Stromal cell of bone marrow (primary cell): ENCODE results near the gene MTCH2.
A peak's percentile ranks its signal among the peaks of the same experiment; 100 is the strongest.
"Not testable (repeated sequence)": the region's sequence is repeated elsewhere in the genome, so short reads cannot be mapped to it uniquely, and the experiment has no call there.

Experiments
- DNase-seq: peaks from one replicate; pipeline ENCODE4 v3.0.0-alpha.2; 2012; ENCODE audit warnings: low read depth

The MTCH2 gene

DNA sequence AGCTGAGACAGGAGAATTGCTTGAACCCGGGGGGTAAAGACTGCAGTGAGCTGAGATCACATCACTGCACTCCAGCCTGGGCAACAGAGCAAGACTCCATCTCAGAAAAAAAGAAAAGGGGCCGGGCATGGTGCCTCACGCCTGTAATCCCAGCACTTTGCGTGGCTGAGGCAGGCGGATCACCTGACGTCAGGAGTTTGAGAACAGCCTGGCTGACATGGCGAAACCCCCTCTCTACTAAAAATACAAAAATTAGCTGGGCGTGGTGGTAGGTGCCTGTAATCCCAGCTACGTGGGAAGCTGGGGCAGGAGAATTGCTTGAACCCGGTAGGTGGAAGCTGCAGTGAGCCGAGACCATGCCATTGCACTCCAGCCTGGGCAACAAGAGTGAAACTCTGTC, 6.0 kb downstream of the MTCH2 start:
- not testable (repeated sequence) for DNase-seq

DNA sequence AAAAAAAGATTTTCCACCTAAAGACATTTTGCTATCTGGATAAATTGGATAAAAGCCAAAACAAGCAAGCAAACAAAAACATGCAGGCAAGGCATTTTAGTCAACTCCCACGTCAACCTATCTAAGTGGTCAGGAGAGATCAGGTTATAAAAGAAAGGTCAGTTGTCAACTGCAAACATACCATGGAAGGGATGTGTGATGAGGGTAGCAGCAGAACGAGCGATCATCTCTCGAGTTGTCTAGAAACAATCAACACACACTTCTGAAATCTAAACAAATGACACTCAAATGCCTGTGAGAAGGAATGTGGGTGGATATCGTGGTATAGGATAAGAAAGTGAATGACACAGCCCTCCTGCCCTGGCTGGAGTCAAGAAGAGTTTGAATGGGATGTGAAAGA, 10.9 kb downstream of the MTCH2 start:
- DNase-seq, result no peak

DNA sequence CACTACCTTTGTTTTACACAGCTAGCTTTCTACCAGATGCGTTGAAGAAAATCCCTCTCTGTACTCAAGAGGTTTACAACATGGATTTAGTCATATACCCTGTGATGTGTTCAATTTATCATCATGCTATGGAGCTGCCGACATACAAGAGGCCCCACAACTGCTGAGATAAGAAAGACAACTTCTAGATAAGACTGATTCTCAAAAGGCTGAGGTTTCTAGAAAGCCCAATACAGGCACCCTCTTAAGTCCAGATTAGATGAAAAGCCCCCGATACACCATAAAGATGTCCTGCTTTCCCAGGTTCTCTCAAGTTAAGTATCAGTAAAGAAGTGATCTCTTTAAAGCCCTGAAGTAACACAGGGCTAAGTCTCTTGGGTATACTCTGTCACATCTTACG, 14.3 kb downstream of the MTCH2 start:
- no peak for DNase-seq

DNA sequence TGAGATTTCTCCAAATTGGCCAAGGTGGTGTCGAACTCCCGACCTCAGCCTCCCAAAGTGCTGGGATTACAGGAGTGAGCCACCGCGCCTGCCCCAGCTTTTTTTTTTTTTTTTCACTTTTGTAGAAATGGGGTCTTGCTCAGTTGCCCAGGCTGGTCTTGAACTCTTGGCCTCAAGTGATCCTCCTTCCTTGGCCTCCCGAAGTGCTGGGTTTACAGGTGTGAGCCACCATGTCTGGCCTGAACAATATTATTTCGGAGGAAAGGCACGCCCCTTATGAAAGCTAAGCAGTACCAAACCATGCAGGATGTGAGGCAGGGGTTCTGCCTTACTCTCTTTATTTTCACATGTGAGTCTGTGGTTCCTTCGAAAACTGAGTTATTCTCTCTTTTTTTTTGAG, 16.1 kb downstream of the MTCH2 start:
- DNase-seq, result no peak

DNA sequence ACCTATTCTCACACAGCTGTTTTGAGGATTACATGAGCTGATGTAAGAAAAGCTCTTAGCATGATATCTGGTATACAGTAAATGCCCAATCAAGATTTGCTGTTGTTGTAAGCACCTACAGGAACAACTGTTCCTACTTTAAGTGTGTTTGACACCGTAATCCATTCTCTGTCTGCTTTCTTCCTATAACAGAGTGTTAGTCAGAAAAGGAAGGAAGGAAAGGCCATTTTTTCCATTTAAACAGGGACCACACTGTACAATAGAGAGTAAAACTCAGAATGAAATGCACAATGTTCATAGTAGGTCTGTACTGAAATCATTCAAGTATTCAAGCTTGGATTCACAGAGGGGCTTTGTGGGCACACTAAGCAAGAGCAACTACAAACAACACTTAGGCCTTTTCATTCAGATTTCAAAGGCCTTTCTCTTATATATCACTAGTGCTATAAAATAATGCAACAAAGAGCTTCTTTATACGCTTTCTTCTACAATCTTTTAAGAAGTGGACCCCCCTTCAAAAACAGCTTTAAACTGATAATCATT, 21.5 kb downstream of the MTCH2 start:
- no peak for DNase-seq

DNA sequence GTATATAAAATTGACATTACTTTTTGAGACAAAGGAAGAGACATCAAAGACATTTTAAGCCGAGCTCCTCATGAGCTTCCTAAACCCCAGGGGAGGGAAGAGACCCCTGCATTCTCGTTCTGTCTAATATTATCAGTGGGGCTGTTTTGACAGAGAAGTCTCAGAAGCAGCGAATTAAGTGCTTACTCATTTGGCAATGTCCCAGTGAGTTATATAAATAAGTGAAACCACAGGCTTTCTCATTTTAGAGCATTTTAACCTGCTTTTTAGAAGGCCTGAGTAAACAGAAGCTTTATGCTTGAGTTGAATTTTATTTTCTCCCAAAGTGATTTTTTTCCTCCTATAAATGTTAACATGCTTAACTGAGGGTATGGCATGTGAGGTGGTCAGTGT, 24.9 kb downstream of the MTCH2 start:
- peak; percentile 64 for DNase-seq

DNA sequence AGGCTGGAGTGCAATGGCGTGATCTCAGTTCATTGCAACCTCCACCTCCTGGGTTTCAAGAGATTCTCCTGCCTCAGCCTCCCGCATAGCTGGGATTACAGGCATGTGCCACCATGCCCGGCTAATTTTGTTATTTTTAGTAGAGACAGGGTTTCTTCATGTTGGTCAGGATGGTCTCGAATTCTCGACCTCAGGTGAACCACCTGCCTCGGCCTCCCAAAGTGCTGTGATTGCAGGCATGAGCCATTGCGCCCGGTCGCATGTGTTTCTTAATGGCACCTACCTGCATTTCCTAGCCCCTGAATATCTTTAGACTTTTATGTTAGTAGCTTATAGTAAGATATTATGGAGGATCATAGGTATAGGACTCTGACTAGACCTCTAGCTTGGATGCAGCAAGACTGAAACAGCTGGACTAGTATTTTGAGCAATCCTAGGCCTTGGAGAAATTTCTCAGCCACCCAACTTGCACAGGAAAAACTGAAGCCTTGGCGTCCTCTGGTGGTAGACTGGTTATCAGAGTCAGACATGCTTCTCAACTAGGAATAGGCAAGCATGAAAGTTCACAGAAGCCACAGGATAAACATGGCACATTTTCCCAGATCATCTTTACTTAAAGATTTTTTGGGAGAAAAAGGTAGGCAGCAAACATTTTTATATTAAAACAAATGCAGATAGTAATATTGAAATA, 25.5 kb downstream of the MTCH2 start:
- DNase-seq, result peak; percentile 78

DNA sequence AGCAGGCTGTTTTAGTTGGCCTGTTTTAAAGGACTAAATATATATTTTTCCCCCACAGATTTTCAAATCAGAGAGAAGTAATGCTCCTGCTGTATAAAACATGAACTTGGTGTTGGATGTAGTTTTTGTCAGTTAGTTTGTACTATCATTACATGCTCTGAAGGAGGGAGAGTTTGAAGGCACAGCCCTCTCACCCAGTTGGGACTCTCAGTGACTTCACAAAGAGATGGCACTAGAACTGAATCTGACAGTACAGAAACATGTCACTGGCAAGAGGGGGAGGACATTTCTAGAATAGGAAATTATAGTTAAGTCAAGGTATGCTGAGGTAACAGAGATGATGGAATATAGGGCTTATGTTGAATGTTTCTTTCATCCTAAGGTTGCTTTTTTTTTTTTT, 27.1 kb downstream of the MTCH2 start:
- no peak for DNase-seq

DNA sequence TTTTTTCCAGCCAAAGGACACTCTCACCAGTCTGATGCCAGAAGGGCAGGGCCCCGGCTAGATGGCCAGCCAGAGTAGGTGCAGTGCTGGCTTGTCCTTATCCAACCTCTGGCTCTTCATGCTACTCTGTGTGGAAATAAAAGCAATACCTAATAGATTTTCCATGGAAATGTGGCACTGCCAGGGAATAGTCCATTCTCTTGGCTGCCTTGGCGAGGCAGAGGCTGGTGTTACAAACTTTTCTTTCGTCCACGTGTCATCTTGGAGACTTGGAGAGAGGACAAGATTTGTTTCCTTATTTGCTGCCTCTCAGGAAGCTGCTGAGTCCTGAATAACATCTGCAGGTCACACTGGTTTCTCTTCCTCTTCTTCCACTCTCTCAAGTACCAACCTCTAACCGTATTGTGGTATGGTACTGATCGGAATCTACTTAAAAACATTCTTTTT, 31.0 kb downstream of the MTCH2 start:
- DNase-seq, result no peak

DNA sequence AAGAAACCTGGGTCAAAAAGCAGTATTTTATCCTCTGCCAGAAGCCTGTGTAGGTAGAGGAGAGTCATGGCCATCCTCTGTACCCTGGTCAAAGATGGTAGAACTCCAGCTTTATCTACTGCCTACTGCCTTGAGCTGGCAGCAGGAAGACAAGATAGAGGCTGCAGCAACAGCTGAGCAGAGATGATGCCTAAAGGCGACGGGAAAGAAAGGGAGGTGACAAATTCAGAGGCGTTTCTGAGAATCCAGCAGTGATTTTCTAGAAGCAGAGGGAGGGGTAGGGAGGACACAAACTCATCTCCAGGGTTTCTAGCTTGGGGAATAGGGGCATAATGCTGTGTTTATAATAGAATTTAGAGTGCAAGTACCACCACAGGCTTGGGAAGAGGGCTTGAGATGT, 32.7 kb downstream of the MTCH2 start:
- no peak for DNase-seq

DNA sequence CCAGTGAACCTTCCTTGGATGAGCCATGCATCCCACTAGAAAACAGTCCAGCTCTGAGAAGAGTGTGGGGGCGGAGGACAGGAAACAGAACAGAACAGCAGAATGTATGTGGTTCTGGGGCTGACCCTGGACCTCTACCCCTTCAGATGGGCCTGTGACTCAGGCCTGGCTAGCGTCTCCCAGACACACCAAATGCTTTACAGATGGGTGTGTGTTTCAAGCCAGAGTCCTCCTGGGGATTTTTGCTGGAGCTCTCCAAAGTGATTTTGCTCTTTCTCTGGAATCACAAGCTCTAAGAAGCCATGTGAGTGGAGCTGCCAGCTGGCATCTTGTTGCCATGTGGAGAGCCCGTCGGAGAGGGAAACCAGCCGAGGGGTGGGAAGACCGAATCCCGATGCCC, 35.0 kb downstream of the MTCH2 start:
- DNase-seq, result peak; percentile 98

DNA sequence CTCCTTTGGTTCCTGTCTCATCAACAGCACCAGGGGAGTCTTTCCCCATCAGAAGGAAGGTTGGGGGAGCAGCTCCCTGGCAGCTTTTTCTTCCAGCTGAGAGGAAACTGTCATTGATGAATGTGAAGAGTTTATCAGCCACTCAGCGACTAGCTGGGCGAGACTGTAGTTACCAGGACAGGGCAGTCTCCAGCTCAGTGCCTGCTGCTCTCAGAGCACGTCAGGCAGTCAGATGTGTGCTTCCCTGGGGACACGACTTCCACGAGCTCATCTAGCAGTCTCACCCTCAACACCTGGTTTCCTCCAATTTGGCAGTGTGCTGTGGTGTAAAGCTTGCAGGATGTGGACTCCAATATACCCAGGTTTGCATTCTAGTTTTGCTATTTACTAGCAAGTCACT, 35.6 kb downstream of the MTCH2 start:
- peak; percentile 28 for DNase-seq

DNA sequence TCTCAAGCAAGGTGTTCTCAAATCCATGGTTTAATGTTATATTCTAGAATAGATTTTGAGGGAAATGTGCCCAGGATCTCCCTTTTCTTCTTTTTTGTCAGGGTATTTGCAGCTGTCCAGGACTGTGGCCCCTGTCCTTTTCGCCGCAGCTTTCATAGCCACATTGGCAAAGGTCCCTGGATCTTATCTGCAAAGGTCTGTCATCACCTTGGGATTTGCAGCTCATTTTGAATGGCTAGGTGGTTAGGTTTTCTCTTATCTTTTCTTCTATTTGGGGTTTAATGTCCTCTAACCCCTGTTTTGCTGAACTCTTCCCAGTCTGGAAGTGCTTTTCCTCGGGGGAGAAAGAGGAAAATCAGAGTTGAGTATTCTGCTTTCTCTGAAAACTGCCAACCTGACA, 36.4 kb downstream of the MTCH2 start:
- no peak for DNase-seq

DNA sequence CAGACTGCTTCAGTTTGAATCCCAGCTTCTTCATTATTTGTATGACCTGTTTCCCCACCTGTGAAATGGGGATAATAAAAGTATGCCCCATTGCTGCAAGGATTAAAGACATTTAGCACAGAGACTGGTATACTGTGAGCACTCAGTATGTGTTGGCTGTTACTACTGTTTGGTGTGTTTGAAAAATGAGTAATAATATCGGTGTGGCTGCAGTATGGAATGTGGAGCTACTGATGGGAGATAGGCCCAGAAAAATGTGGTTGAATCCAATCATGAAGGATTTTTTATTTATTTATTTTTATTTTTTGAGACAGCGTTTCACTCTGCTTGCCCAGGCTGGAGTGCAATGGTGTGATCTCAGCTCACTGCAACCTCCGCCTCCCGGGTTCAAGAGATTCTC, 39.1 kb downstream of the MTCH2 start:
- no peak for DNase-seq

DNA sequence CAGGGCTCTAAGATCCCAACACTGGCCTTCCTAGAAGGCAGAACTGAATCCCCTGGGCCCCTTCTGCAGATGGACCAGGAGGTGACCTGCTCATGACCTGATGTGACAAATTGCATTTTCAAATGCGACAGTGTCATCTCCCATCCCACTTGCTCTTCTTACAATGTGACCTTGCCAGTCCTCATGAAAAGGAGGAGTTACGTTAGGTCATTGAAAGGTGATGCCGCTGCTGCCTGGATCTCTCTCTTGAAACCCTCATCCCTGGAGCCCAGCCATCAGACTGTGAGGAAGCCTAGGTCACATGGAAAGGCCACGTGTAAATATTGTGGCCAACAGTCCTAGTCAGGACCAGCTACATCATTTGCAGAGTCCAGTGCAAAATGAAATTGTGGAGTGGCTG, 42.5 kb downstream of the MTCH2 start:
- DNase-seq, result no peak

DNA sequence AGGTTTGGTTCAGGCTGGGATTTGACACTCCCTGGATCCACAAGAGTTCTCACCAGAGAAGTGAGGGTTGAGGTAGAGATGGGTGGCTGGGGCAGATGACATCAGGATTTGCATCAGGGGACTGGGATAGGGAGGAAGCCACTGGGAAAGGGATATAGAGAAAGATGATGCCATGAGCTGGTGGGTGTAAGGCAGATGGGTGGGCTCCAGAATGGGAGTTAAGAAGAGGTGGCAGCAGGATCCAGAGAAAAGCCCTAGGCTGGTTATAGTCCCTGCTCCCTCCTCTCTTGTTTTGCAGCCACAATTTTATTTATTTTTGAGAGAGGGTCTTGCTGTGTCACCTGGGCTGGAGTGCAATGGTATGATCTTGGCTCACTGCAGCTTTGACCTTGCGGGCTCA, 46.4 kb downstream of the MTCH2 start:
- no peak for DNase-seq

DNA sequence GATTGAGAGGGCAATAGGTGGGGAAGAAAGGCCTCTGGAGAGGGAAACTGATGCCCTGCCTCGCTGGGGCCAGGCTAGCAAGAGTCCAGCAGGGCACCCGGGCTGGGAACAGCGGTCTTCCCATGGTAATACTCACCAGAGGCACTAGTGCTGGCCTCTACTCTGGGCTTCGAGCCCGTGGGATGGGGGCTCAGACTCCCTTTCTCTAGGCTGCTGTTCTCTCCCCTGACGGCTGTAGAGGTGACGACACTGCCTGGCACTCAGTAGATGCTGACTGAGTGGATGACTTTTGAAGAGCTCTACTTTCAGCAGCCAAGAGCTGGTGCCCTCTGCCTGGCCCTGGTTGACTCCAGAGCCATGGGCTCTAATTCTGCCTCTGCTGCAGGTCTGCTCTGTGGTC, 47.3 kb downstream of the MTCH2 start:
- DNase-seq, result no peak

DNA sequence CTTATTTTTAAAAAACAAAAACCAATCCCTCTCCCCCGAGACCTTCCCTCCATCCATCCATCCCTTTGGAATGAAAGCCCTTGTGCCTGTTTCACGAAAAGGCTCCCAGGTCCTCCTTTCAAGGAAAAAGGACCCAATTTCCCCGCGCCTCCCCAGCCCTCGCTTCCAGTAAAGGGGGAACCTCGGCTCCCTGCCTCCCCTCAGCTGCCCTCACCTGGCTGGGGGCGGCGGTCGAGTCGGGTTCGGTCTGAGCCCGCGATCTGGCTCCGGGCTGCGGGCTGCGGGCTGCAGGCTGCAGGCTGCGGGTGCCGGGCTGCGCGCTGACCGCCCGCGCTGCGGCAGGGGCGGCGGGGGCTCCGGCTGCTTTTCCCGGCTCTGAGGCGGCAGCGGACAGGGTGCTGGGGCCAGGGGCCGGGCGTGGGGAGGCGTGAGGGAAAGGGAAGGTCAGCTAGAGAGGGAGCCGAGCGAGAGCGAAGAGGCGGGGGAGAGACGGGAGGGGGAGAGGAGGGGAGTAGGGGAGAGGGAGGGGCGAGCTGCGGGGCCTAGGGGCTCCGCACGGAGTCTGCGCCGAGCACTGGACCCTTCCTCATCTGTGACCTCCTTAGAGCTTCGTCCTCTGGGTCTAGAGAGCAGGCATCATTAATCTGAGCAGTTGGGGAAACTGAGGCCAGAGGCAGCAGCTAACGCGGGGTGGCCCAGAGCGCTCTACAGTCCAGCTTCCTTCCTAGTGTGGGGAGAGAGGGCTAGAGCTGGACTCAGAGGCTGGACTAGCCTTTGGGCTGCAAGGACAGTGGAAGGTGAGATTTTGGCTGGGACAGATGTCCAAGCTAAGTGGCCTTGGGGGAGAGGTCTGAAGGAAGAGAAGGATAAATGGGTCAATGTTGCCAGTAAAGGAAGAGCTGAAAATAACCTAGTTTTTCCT, 48.2 kb downstream of the MTCH2 start, which contains the start of gene C1QTNF4:
TSS of gene C1QTNF4 (minus strand) at position 478 of the 922 bp plus-strand sequence. CDS start 3,601 bp downstream, outside the sequence.
- DNase-seq, result no peak

DNA sequence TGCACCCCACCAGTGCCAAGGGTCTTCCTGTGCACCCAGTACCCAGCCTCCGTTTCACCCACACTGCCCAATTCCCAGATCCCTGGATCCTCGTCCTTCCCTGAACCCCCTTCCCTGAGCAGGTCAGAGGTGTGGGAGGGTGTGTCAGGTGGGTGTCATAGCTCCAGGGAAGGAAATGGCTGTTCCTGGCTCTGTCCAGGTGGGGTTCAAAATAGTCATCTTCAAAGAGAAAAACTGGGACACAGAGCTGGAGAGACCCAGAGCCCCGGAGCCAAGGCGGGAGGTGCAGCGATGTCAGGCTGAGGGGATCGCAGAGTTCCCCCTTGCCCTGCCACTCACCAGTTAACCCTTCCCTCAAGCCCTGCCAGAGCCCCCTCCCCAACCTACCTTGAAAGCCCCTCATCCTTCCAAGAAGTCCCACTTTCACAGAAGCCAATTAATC, 48.8 kb downstream of the MTCH2 start:
- DNase-seq, result no peak

DNA sequence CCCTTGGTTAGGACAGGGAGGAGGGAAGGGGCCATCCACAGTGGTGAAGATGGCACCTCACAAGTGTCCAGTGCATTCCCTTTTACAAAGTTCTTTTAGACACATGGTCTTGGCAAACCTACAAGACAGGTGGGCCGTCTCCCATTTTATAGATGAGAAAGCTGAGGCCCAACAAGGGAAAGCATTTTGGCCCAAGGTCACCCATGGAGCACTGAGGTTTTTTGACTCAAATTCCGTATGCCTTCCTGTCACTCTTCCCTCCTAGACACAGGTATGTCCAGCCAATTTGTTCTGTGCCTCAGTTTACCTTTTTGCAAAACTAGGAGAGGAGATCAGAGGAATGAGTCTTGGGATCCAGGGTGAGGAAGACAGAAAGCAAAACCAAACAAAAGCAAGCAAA, 49.4 kb downstream of the MTCH2 start:
- no peak for DNase-seq

DNA sequence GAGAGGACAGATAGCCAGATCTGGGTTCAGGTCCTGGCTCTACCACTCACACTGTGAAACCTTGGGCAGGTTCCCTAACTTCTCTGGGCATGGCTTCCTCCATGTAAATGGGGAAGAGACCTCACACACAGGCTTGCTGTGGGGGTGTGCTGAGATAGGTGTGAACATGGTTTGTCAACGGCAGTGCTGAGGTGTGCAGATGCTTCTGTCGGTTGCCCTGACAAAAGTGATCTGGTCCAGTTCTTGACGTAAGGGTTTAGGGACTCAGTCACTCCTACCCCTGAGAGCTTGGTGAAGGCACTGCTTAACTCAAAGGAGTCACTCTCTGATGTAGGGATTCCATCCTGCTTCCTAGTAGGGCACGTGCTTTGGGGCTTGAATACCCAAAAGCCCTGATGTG, 50.1 kb downstream of the MTCH2 start:
- DNase-seq, result no peak

DNA sequence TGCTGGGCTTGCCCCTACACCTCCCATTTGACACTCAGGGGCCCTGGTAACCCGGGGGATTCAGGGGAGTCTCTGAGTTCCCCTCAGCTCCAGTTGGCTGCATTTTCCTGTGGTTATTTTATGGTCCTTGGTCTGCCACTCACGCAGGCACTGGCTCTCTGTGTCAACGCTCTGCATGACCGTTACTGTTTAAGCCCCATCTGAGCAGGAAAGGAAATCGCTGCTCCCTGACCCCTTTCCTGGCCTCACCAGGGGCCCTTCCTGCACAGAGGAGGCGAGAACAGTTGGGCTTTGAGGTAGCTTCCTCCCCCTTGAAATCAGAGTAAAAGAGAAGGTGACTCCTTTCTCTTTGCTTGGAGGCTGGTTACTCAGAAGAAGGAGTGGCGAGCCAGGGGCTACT, 50.6 kb downstream of the MTCH2 start:
- no peak for DNase-seq
